HEK293T (cell line): ENCODE results near the gene TPRX1.

Experiments used
- CTBP1 ChIP-seq: fragments of 450-650 bp; IDR thresholded peaks from 2 replicates; pipeline ENCODE4 v1.6.1; 2016; ENCODE audit warnings: borderline replicate concordance
- ELF4 ChIP-seq: fragments of 450-650 bp; IDR thresholded peaks from 2 replicates; pipeline ENCODE4 v1.6.1; 2017; ENCODE audit warnings: antibody characterized with exemption
- FOXK2 ChIP-seq: fragments of 450-650 bp; IDR thresholded peaks from 2 replicates; pipeline ENCODE4 v1.6.1; 2016; ENCODE audit warnings: mild to moderate bottlenecking
- SUZ12 ChIP-seq: fragments of 450-650 bp; IDR thresholded peaks from 2 replicates; pipeline ENCODE4 v1.6.1; 2016; ENCODE audit warnings: mild to moderate bottlenecking
- TARDBP ChIP-seq: fragments of 450-650 bp; IDR thresholded peaks from 2 replicates; pipeline ENCODE4 v1.6.1; 2016
- ZNF384 ChIP-seq: fragments of 450-650 bp; IDR thresholded peaks from 2 replicates; pipeline ENCODE4 v1.6.1; 2016
- TF ChIP-seq, protein P1 (sequence below): fragments of 450-650 bp; IDR thresholded peaks from 2 replicates; pipeline ENCODE4 v1.6.1; 2016

DNA sequence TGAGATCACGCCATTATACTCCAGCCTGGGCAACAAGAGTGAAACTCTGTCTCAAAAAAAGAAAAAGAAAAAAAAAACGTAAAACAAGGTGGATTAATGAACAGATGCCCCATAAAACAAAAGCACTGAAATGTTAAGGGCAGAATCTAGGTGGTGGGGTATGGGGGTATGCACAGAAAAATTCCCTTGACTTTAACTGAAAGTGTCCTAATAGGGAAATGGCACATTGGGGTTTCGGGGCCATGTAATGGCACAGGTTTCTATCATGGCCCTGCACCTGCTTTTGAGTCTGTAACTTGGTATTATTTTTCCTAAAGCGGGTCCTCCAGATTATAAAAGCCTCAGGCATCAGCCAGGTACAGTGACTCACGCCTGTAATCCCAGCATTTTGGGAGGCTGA is 42.8 kb downstream of the TPRX1 start:
- TF ChIP-seq ELF4 (no peak), ZNF384 (no peak), FOXK2 (no peak), CTBP1 (no peak), SUZ12 (no peak), TARDBP (no peak)
- TF ChIP-seq, protein P1, sequence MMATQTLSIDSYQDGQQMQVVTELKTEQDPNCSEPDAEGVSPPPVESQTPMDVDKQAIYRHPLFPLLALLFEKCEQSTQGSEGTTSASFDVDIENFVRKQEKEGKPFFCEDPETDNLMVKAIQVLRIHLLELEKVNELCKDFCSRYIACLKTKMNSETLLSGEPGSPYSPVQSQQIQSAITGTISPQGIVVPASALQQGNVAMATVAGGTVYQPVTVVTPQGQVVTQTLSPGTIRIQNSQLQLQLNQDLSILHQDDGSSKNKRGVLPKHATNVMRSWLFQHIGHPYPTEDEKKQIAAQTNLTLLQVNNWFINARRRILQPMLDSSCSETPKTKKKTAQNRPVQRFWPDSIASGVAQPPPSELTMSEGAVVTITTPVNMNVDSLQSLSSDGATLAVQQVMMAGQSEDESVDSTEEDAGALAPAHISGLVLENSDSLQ = no peak
